Activated naive CD4-positive, alpha-beta T cell treated with anti-CD3 and anti-CD28 coated beads for 36 hours (primary cell): ENCODE results near the gene PRKCG. TPM values are rescaled to one million over a fixed set of nuclear protein-coding genes. Genes with fewer than 3 reads are reported as not detected.
"Not testable (repeated sequence)": the region's sequence is repeated elsewhere in the genome, so short reads cannot be mapped to it uniquely, and the experiment has no call there.

Source experiments
- CTCF ChIA-PET: fragments of 350-600 bp; sonication (Branson Sonifier 250); formaldehyde crosslinking; loops from one replicate; lab custom pipeline; 2021; ENCODE audit warnings: antibody characterized with exemption; lab: Charles Lee
- DNase-seq: peaks from one replicate; pipeline ENCODE4 v3.0.0-alpha.2; 2020
- H3K27ac Mint-ChIP-seq: one replicate; pipeline ENCODE4 v1.8.0; 2021; ENCODE audit warnings: mild to moderate bottlenecking, mixed read lengths
- H3K27me3 Mint-ChIP-seq: one replicate; pipeline ENCODE4 v1.8.0; 2021; ENCODE audit warnings: low read depth, mixed read lengths
- H3K36me3 Mint-ChIP-seq: one replicate; pipeline ENCODE4 v1.8.0; 2021; ENCODE audit warnings: low read depth, mixed read lengths
- H3K4me1 Mint-ChIP-seq: one replicate; pipeline ENCODE4 v1.8.0; 2021; ENCODE audit warnings: low read depth, mixed read lengths
- H3K4me3 Mint-ChIP-seq: one replicate; pipeline ENCODE4 v1.8.0; 2021; ENCODE audit warnings: mild to moderate bottlenecking, moderate library complexity, mixed read lengths
- H3K9me3 Mint-ChIP-seq: one replicate; pipeline ENCODE4 v1.8.0; 2021; ENCODE audit warnings: mixed read lengths
- intact Hi-C: fragments of 100-400 bp; cut with micrococcal nuclease; formaldehyde crosslinking; loops from one replicate; pipeline ENCODE4 v1.15.1; 2023
- total RNA-seq, 2 experiments: library from RNA; stranded (reverse); gene quantifications; one replicate each; pipeline ENCODE4 v1.2.3, GENCODE V29; 2021

Gene PRKCG
- total RNA-seq, 2 experiments from 2014 or later = not detected

GRCh38 chr19:53916004-53916403 is 34.0 kb downstream of the PRKCG start:
- Mint-ChIP-seq H3K4me1 (no peaks in the 10 kb centered on the region), H3K27me3 (peaks cover 27% of the 10 kb centered on the region), H3K36me3 (no peaks in the 10 kb centered on the region), H3K9me3 (no peaks in the 10 kb centered on the region), H3K4me3 (no peak overlapping the region), H3K27ac (no peak overlapping the region)
- CTCF ChIA-PET = no interaction called here
- intact Hi-C loops = no loop called here
- DNase-seq = no peak

GRCh38 chr19:53917356-53917755 is 35.4 kb downstream of the PRKCG start:
- DNase-seq = no peak
- no peak overlapping the region for H3K4me3 Mint-ChIP-seq
- intact Hi-C loops = no loop called here
- H3K27me3 Mint-ChIP-seq = peaks cover 16% of the 10 kb centered on the region
- H3K4me1 Mint-ChIP-seq = no peaks in the 10 kb centered on the region
- H3K36me3 Mint-ChIP-seq = no peaks in the 10 kb centered on the region
- CTCF ChIA-PET = no interaction called here
- H3K27ac Mint-ChIP-seq = no peak overlapping the region
- no peaks in the 10 kb centered on the region for H3K9me3 Mint-ChIP-seq

- H3K9me3 Mint-ChIP-seq = peaks cover 2% of the 10 kb centered on the region
- no peak overlapping the region for H3K27ac Mint-ChIP-seq
- no peaks in the 10 kb centered on the region for H3K4me1 Mint-ChIP-seq
- peaks cover 3% of the 10 kb centered on the region for H3K27me3 Mint-ChIP-seq
- peak; percentile 62 for DNase-seq
- CTCF ChIA-PET = no interaction called here
- H3K36me3 Mint-ChIP-seq = no peaks in the 10 kb centered on the region
- H3K4me3 Mint-ChIP-seq = no peak overlapping the region
- intact Hi-C loops = loop anchor here (2.0 kb wide), 1 partner anchor 25 kb away; no protein-coding TSS in a partner anchor
Measured at GRCh38 chr19:53927739-53928138, 45.7 kb downstream of the PRKCG start.

- Mint-ChIP-seq H3K36me3 (no peaks in the 10 kb centered on the region), H3K4me1 (no peaks in the 10 kb centered on the region), H3K27ac (no peak overlapping the region), H3K9me3 (no peaks in the 10 kb centered on the region), H3K27me3 (peaks cover 23% of the 10 kb centered on the region), H3K4me3 (no peak overlapping the region)
- intact Hi-C loops = no loop called here
- CTCF ChIA-PET = no interaction called here
- no peak for DNase-seq
Measured at GRCh38 chr19:53936029-53936428, 54.0 kb downstream of the PRKCG start.

GRCh38 chr19:53942001-53942786 is 60.2 kb downstream of the PRKCG start:
- CTCF ChIA-PET = no interaction called here
- peak; percentile 9 for DNase-seq
- peaks cover 58% of the 10 kb centered on the region for H3K27me3 Mint-ChIP-seq
- H3K27ac Mint-ChIP-seq = no peak overlapping the region
- peaks cover 4% of the 10 kb centered on the region for H3K36me3 Mint-ChIP-seq
- H3K9me3 Mint-ChIP-seq = no peaks in the 10 kb centered on the region
- no peak overlapping the region for H3K4me3 Mint-ChIP-seq
- no peaks in the 10 kb centered on the region for H3K4me1 Mint-ChIP-seq
- intact Hi-C loops = no loop called here

GRCh38 chr19:53944416-53944815 is 62.4 kb downstream of the PRKCG start:
- CTCF ChIA-PET = no interaction called here
- H3K9me3 Mint-ChIP-seq = no peaks in the 10 kb centered on the region

GRCh38 chr19:53944933-53945332 is 62.9 kb downstream of the PRKCG start:
- Mint-ChIP-seq H3K9me3 (no peaks in the 10 kb centered on the region), H3K27me3 (peaks cover 52% of the 10 kb centered on the region), H3K4me3 (no peak overlapping the region), H3K36me3 (peaks cover 4% of the 10 kb centered on the region), H3K4me1 (no peaks in the 10 kb centered on the region), H3K27ac (no peak overlapping the region)
- CTCF ChIA-PET = interaction anchor here (0.6 kb wide), 1 partner anchor 374 kb away, joined by 3 read pairs; no protein-coding TSS in a partner anchor
- intact Hi-C loops = no loop called here
- DNase-seq = no peak

More at GRCh38 chr19:53944416-53944815, 62.4 kb downstream of the PRKCG start:
- intact Hi-C loops = no loop called here
- Mint-ChIP-seq H3K36me3 (peaks cover 4% of the 10 kb centered on the region), H3K27ac (no peak overlapping the region), H3K4me3 (no peak overlapping the region), H3K4me1 (no peaks in the 10 kb centered on the region), H3K27me3 (peaks cover 55% of the 10 kb centered on the region)
- no peak for DNase-seq

GRCh38 chr19:53945441-53945840 is 63.4 kb downstream of the PRKCG start:
- intact Hi-C loops = no loop called here
- CTCF ChIA-PET = interaction anchor here (0.6 to 0.8 kb wide), 2 partner anchors 78 to 375 kb away, joined by 3 to 4 read pairs; no protein-coding TSS in a partner anchor

GRCh38 chr19:53945998-53946397 is 64.0 kb downstream of the PRKCG start:
- CTCF ChIA-PET = interaction anchor here (0.8 kb wide), 1 partner anchor 78 kb away, joined by 4 read pairs; no protein-coding TSS in a partner anchor
- peaks cover 51% of the 10 kb centered on the region for H3K27me3 Mint-ChIP-seq
- intact Hi-C loops = no loop called here
- no peaks in the 10 kb centered on the region for H3K4me1 Mint-ChIP-seq
- peaks cover 4% of the 10 kb centered on the region for H3K36me3 Mint-ChIP-seq
- no peak for DNase-seq
- no peaks in the 10 kb centered on the region for H3K9me3 Mint-ChIP-seq
- no peak overlapping the region for H3K4me3 Mint-ChIP-seq
- H3K27ac Mint-ChIP-seq = no peak overlapping the region

More at GRCh38 chr19:53945441-53945840, 63.4 kb downstream of the PRKCG start:
- Mint-ChIP-seq H3K27me3 (peaks cover 52% of the 10 kb centered on the region), H3K4me1 (no peaks in the 10 kb centered on the region), H3K27ac (no peak overlapping the region), H3K36me3 (peaks cover 4% of the 10 kb centered on the region), H3K9me3 (no peaks in the 10 kb centered on the region), H3K4me3 (no peak overlapping the region)
- DNase-seq = no peak

GRCh38 chr19:53947624-53948023 is 65.6 kb downstream of the PRKCG start:
- H3K27ac Mint-ChIP-seq = no peak overlapping the region
- H3K9me3 Mint-ChIP-seq = no peaks in the 10 kb centered on the region
- CTCF ChIA-PET = interaction anchor here (0.7 to 1.2 kb wide), 5 partner anchors 37 to 106 kb away, joined by 3 to 6 read pairs (median 3); no protein-coding TSS in a partner anchor
- intact Hi-C loops = no loop called here
- no peak overlapping the region for H3K4me3 Mint-ChIP-seq
- peaks cover 2% of the 10 kb centered on the region for H3K36me3 Mint-ChIP-seq
- H3K4me1 Mint-ChIP-seq = no peaks in the 10 kb centered on the region
- no peak for DNase-seq
- peaks cover 42% of the 10 kb centered on the region for H3K27me3 Mint-ChIP-seq

- intact Hi-C loops, H3K4me1 Mint-ChIP-seq, H3K27ac Mint-ChIP-seq, H3K36me3 Mint-ChIP-seq, H3K4me3 Mint-ChIP-seq, H3K9me3 Mint-ChIP-seq, DNase-seq: not testable (repeated sequence)
- CTCF ChIA-PET = interaction anchor here (0.7 to 1.2 kb wide), 3 partner anchors 76 to 107 kb away, joined by 3 to 6 read pairs (median 6); no protein-coding TSS in a partner anchor
- peaks cover 39% of the 10 kb centered on the region for H3K27me3 Mint-ChIP-seq
Measured at GRCh38 chr19:53948611-53949010, 66.6 kb downstream of the PRKCG start.

- Mint-ChIP-seq H3K4me1 (no peaks in the 10 kb centered on the region), H3K27ac (no peak overlapping the region), H3K27me3 (peaks cover 29% of the 10 kb centered on the region), H3K36me3 (no peaks in the 10 kb centered on the region), H3K9me3 (no peaks in the 10 kb centered on the region), H3K4me3 (no peak overlapping the region)
- CTCF ChIA-PET = interaction anchor here (0.5 kb wide), 1 partner anchor 121 kb away, joined by 3 read pairs; no protein-coding TSS in a partner anchor
- DNase-seq = no peak
- intact Hi-C loops = no loop called here
Measured at GRCh38 chr19:53951436-53951835, 69.4 kb downstream of the PRKCG start.
